ENCODE measurements around the gene NCAPD3.

GRCh38 chr11:134237557-134237922 lies 13.8 kb upstream of the NCAPD3 start:
- no peak for TF ChIP-seq POLR2A (IDR thresholded peaks at IDR 0.05)
- TF ChIP-seq, protein P1, sequence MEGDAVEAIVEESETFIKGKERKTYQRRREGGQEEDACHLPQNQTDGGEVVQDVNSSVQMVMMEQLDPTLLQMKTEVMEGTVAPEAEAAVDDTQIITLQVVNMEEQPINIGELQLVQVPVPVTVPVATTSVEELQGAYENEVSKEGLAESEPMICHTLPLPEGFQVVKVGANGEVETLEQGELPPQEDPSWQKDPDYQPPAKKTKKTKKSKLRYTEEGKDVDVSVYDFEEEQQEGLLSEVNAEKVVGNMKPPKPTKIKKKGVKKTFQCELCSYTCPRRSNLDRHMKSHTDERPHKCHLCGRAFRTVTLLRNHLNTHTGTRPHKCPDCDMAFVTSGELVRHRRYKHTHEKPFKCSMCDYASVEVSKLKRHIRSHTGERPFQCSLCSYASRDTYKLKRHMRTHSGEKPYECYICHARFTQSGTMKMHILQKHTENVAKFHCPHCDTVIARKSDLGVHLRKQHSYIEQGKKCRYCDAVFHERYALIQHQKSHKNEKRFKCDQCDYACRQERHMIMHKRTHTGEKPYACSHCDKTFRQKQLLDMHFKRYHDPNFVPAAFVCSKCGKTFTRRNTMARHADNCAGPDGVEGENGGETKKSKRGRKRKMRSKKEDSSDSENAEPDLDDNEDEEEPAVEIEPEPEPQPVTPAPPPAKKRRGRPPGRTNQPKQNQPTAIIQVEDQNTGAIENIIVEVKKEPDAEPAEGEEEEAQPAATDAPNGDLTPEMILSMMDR (IDR thresholded peaks at IDR 0.05) = no peak

Measured in adrenal gland (tissue), 5 donors.